SU-DHL-6 (cell line): ENCODE measurements around the gene GRIN2A.

Experiments used
- H2AFZ ChIP-seq: fragments of 200-600 bp; sonication (generic); 2 replicates; pipeline ENCODE4 v1.6.1; 2014; ENCODE audit warnings: low read depth, mild to moderate bottlenecking, moderate library complexity, mixed read lengths, antibody characterized with exemption, low read length; ENCODE audit not compliant: severe bottlenecking
- H3F3A ChIP-seq: fragments of 200-600 bp; shearing (Covaris generic); 2 replicates; pipeline ENCODE4 v1.6.0; 2016; ENCODE audit warnings: antibody characterized with exemption, mild to moderate bottlenecking; ENCODE audit not compliant: insufficient read depth
- H3K27ac ChIP-seq: fragments of 200-600 bp; sonication (generic); 2 replicates; pipeline ENCODE4 v1.5.1; 2016; ENCODE audit warnings: low read depth, mild to moderate bottlenecking, low read length, moderate library complexity, mixed read lengths
- H3K27me3 ChIP-seq: fragments of 200-600 bp; sonication (generic), shearing (Covaris generic); 2 replicates; pipeline ENCODE4 v1.6.0; 2014; ENCODE audit warnings: mild to moderate bottlenecking, low read length
- H3K36me3 ChIP-seq: fragments of 200-600 bp; sonication (generic); 2 replicates; pipeline ENCODE4 v1.6.1; 2014; ENCODE audit warnings: mild to moderate bottlenecking, low read length, mixed read lengths
- H3K4me2 ChIP-seq: fragments of 300-600, 200-600 bp; shearing (Covaris generic), sonication (generic); 2 replicates; pipeline ENCODE4 v1.6.0; 2014; ENCODE audit warnings: low read length, low read depth, mild to moderate bottlenecking; ENCODE audit not compliant: poor library complexity, severe bottlenecking
- H3K4me3 ChIP-seq: fragments of 200-600 bp; sonication (generic); 2 replicates; pipeline ENCODE4 v1.5.1; 2014; ENCODE audit warnings: antibody characterized with exemption, low read length, mild to moderate bottlenecking, mixed read lengths; ENCODE audit not compliant: insufficient read depth, poor library complexity, severe bottlenecking
- H3K79me2 ChIP-seq: fragments of 200-600 bp; sonication (generic); 2 replicates; pipeline ENCODE4 v1.6.1; 2014; ENCODE audit warnings: mild to moderate bottlenecking, low read length, moderate library complexity; ENCODE audit not compliant: insufficient read depth
- H3K9ac ChIP-seq: fragments of 200-600 bp; sonication (generic); 2 replicates; pipeline ENCODE4 v1.7.0; 2014; ENCODE audit warnings: mild to moderate bottlenecking, low read length
- H3K9me2 ChIP-seq: fragments of 200-600 bp; sonication (generic); replicated peaks from 2 replicates; pipeline ENCODE4 v1.6.1; 2014; ENCODE audit warnings: low read length; ENCODE audit not compliant: insufficient read depth
- H3K9me3 ChIP-seq: fragments of 200-600 bp; sonication (generic); 2 replicates; pipeline ENCODE4 v1.6.1; 2014; ENCODE audit warnings: low read length, mixed read lengths; ENCODE audit not compliant: insufficient read depth
- H4K20me1 ChIP-seq: fragments of 200-600 bp; sonication (generic); 2 replicates; pipeline ENCODE4 v1.6.1; 2014; ENCODE audit warnings: low read depth, mild to moderate bottlenecking, antibody characterized with exemption, low read length, moderate library complexity, mixed read lengths
- EZH2phosphoT487 ChIP-seq: fragments of 200-600 bp; sonication (generic), shearing (Covaris generic); conservative IDR thresholded peaks from 2 replicates; pipeline ENCODE4 v1.6.1; 2018; ENCODE audit warnings: mild to moderate bottlenecking, antibody characterized with exemption, low read length, moderate library complexity, mixed read lengths
- TF ChIP-seq, protein P1 (sequence below): fragments of 200-600 bp; sonication (generic); IDR thresholded peaks from one replicate; pipeline ENCODE4 v1.5.1; 2017; ENCODE audit warnings: antibody characterized with exemption, mild to moderate bottlenecking, low read length, moderate library complexity; ENCODE audit not compliant: insufficient read depth, poor library complexity, severe bottlenecking

Gene GRIN2A

DNA sequence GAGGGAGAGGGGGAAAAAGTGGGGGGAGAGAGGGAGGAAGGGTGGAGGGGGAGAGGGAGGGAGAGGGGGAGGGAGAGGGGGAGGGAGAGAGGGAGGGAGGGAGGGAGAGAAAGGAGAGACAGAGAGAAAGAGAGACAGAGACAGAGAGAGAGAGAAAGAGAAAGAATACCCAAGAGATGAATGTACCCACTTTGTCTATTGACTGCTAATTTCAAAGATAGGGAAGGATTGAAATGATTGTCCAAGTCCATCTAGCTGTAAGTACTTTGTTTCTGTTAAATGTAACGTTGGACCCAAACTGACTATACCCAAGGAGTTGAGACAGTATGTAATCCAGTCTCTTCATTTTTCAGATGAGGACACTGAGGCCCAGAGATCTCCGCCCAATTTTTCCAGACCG lies 374.9 kb downstream of the GRIN2A start:
- no peaks in the 10 kb centered on the region for H4K20me1 ChIP-seq
- H3K27ac ChIP-seq = no peak overlapping the region
- H3K9ac ChIP-seq = no peak overlapping the region
- no peaks in the 10 kb centered on the region for H3F3A ChIP-seq
- H3K4me2 ChIP-seq = no peak overlapping the region
- TF ChIP-seq EZH2phosphoT487 = no peak
- TF ChIP-seq, protein P1, sequence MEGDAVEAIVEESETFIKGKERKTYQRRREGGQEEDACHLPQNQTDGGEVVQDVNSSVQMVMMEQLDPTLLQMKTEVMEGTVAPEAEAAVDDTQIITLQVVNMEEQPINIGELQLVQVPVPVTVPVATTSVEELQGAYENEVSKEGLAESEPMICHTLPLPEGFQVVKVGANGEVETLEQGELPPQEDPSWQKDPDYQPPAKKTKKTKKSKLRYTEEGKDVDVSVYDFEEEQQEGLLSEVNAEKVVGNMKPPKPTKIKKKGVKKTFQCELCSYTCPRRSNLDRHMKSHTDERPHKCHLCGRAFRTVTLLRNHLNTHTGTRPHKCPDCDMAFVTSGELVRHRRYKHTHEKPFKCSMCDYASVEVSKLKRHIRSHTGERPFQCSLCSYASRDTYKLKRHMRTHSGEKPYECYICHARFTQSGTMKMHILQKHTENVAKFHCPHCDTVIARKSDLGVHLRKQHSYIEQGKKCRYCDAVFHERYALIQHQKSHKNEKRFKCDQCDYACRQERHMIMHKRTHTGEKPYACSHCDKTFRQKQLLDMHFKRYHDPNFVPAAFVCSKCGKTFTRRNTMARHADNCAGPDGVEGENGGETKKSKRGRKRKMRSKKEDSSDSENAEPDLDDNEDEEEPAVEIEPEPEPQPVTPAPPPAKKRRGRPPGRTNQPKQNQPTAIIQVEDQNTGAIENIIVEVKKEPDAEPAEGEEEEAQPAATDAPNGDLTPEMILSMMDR = no peak
- no peaks in the 10 kb centered on the region for H3K9me3 ChIP-seq
- H3K27me3 ChIP-seq = no peaks in the 10 kb centered on the region
- no peak overlapping the region for H2AFZ ChIP-seq
- no peaks in the 10 kb centered on the region for H3K79me2 ChIP-seq
- H3K4me3 ChIP-seq = no peak overlapping the region
- H3K9me2 ChIP-seq = no peaks in the 10 kb centered on the region
- no peaks in the 10 kb centered on the region for H3K36me3 ChIP-seq

DNA sequence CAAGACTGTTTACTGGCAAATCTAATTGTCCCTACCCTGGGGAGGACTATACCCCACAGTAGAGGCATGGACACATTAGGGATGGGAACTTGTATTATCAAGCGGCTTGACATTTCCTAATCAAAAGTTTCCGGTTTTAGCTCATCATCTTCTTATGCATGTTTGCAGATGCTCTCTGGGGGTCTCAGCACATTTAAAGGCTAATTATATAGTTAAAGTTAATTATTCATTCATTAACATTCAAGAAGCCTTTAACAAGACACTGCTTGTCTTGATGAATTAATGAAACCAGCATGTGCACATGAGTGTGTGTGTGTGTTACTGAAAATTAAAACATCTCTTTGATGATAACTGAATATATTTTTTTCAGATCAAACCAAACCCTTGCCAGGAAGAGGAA lies 377.1 kb downstream of the GRIN2A start:
- no peaks in the 10 kb centered on the region for H3K27me3 ChIP-seq
- H3K9me3 ChIP-seq = no peaks in the 10 kb centered on the region
- H4K20me1 ChIP-seq = no peaks in the 10 kb centered on the region
- TF ChIP-seq, protein P1 = no peak
- no peak for TF ChIP-seq EZH2phosphoT487
- no peak overlapping the region for H3K4me2 ChIP-seq
- H3K9ac ChIP-seq = no peak overlapping the region
- H3K9me2 ChIP-seq = no peaks in the 10 kb centered on the region
- no peak overlapping the region for H3K4me3 ChIP-seq
- H3K36me3 ChIP-seq = no peaks in the 10 kb centered on the region
- no peak overlapping the region for H3K27ac ChIP-seq
- H3K79me2 ChIP-seq = no peaks in the 10 kb centered on the region
- no peak overlapping the region for H2AFZ ChIP-seq
- no peaks in the 10 kb centered on the region for H3F3A ChIP-seq

DNA sequence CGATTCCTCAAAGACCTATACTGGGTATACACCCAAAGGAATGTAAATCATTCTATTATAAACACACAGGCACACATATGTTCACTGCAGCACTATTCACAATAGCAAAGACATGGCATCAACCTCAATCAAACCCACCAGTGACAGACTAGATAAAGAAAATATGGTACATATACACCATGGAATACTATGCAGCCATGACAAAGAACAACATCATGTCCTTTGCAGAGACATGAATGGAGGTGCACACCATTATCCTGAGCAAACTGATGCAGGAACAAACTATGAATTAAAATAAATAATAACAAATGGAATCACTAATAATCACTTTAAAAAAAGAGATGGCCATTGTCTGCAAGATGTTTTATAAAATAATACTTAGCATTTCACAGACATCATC lies 380.1 kb downstream of the GRIN2A start:
- no peak overlapping the region for H3K27ac ChIP-seq
- no peak overlapping the region for H3K9ac ChIP-seq
- H3K27me3 ChIP-seq = no peaks in the 10 kb centered on the region
- H4K20me1 ChIP-seq = no peaks in the 10 kb centered on the region
- H3K9me2 ChIP-seq = no peaks in the 10 kb centered on the region; the same call in 1 of the 2 replicates
- no peaks in the 10 kb centered on the region for H3K79me2 ChIP-seq
- no peak overlapping the region for H3K4me3 ChIP-seq
- H2AFZ ChIP-seq = no peak overlapping the region
- H3K4me2 ChIP-seq = no peak overlapping the region
- H3F3A ChIP-seq = no peaks in the 10 kb centered on the region
- H3K9me3 ChIP-seq = no peaks in the 10 kb centered on the region
- no peaks in the 10 kb centered on the region for H3K36me3 ChIP-seq
- TF ChIP-seq, protein P1 = no peak
- no peak for TF ChIP-seq EZH2phosphoT487

DNA sequence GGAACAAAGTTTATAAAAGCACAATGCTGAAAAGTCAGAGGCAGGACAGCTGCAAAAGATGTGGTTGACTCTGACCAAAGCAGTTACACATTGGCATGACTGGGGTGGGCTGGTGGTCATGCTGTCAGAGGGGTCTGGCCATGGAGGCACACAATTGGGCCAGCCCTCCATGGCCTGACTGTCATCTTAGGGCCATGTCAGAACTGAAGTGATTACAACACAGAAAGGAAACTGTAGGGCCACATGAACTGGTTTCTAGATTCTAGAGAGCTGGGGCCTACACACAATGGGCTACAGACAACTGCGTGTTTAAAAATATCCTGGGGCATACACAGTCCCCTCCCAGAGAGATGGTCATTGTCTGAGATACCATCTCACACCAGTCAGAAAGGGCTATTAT lies 380.6 kb downstream of the GRIN2A start:
- Histone ChIP-seq H2AFZ (no peak overlapping the region), H3K27me3 (no peaks in the 10 kb centered on the region), H3K4me2 (no peak overlapping the region)

More for the DNA sequence above, 380.6 kb downstream of the GRIN2A start:
- Histone ChIP-seq H3K27ac (no peak overlapping the region), H3F3A (no peaks in the 10 kb centered on the region), H3K9ac (no peak overlapping the region), H3K36me3 (no peaks in the 10 kb centered on the region), H3K79me2 (no peaks in the 10 kb centered on the region), H3K9me2 (no peaks in the 10 kb centered on the region; the same call in 1 of the 2 replicates), H3K9me3 (no peaks in the 10 kb centered on the region), H3K4me3 (no peak overlapping the region), H4K20me1 (no peaks in the 10 kb centered on the region)
- TF ChIP-seq, protein P1 = no peak
- TF ChIP-seq EZH2phosphoT487 = no peak
